GM23248 (cell line): Measurements from ENCODE around the gene DAG1. TPM values are rescaled to one million over a fixed set of nuclear protein-coding genes. Genes with fewer than 3 reads are reported as not detected.
A peak's percentile ranks its signal among the peaks of the same experiment; 100 is the strongest.

ENCODE experiments used
- DNase-seq: peaks from one replicate; pipeline ENCODE4 v3.0.0-alpha.2; 2015
- H2AFZ ChIP-seq: fragments of 200-600 bp; sonication (generic); 2 replicates; pipeline ENCODE4 v1.6.1; 2016; ENCODE audit warnings: antibody characterized with exemption
- H3F3A ChIP-seq: fragments of 200-600 bp; sonication (generic); 2 replicates; pipeline ENCODE4 v1.6.1; 2016; ENCODE audit warnings: mild to moderate bottlenecking, antibody characterized with exemption, mixed run types; ENCODE audit not compliant: insufficient read depth
- H3K27ac ChIP-seq: fragments of 200-600 bp; sonication (generic); 2 replicates; pipeline ENCODE4 v1.5.1; 2016; ENCODE audit warnings: mild to moderate bottlenecking
- H3K27me3 ChIP-seq: fragments of 200-600 bp; sonication (generic); replicated peaks from 2 replicates; pipeline ENCODE4 v1.6.1; 2016; ENCODE audit warnings: mild to moderate bottlenecking; ENCODE audit not compliant: insufficient read depth
- H3K36me3 ChIP-seq: fragments of 200-600 bp; sonication (generic); 2 replicates; pipeline ENCODE4 v1.6.1; 2016; ENCODE audit warnings: low read depth, mild to moderate bottlenecking
- H3K4me1 ChIP-seq: fragments of 200-600 bp; sonication (generic); 2 replicates; pipeline ENCODE4 v1.6.1; 2016; ENCODE audit warnings: mild to moderate bottlenecking; ENCODE audit not compliant: insufficient read depth
- H3K4me2 ChIP-seq: fragments of 200-600 bp; sonication (generic); one replicate; pipeline ENCODE4 v1.6.1; 2016; ENCODE audit warnings: mild to moderate bottlenecking; ENCODE audit not compliant: unreplicated experiment
- H3K4me3 ChIP-seq: fragments of 200-600 bp; sonication (generic); 2 replicates; pipeline ENCODE4 v1.5.1; 2016; ENCODE audit warnings: mild to moderate bottlenecking
- H3K79me2 ChIP-seq: fragments of 200-600 bp; sonication (generic); 2 replicates; pipeline ENCODE4 v1.6.1; 2016; ENCODE audit warnings: mild to moderate bottlenecking; ENCODE audit not compliant: insufficient read depth
- H3K9ac ChIP-seq: fragments of 200-600 bp; sonication (generic); 2 replicates; pipeline ENCODE4 v1.6.1; 2016; ENCODE audit warnings: mild to moderate bottlenecking
- H3K9me2 ChIP-seq: fragments of 200-600 bp; sonication (generic); 2 replicates; pipeline ENCODE4 v1.6.1; 2016; ENCODE audit warnings: mixed run types, mild to moderate bottlenecking, moderate library complexity; ENCODE audit not compliant: insufficient read depth
- H3K9me3 ChIP-seq: fragments of 200-600 bp; sonication (generic); one replicate; pipeline ENCODE4 v1.6.1; 2017; ENCODE audit warnings: low read depth
- H4K20me1 ChIP-seq: fragments of 200-600 bp; sonication (generic); 2 replicates; pipeline ENCODE4 v1.6.0; 2016; ENCODE audit not compliant: insufficient read depth
- EZH2 ChIP-seq: fragments of 200-600 bp; sonication (generic); IDR thresholded peaks from 2 replicates; pipeline ENCODE4 v1.6.1; 2018; ENCODE audit warnings: antibody characterized with exemption, mild to moderate bottlenecking; ENCODE audit not compliant: insufficient read depth, poor library complexity, severe bottlenecking
- EZH2phosphoT487 ChIP-seq: fragments of 200-600 bp; sonication (generic); IDR thresholded peaks from 2 replicates; pipeline ENCODE4 v1.6.1; 2018; ENCODE audit warnings: antibody characterized with exemption, moderate library complexity, mild to moderate bottlenecking, low read depth; ENCODE audit not compliant: insufficient read depth
- WGBS, 2 experiments: methylation state at CpG; one replicate each; pipeline ENCODE4 v1.1.6; 2015 to 2017; ENCODE audit warnings: low lambda C conversion rate in 2 of 2, low coverage in 1 of 2; ENCODE audit errors: missing lambda C conversion rate in 2 of 2; 5-methylcytosine and 5-hydroxymethylcytosine counted together
- in situ Hi-C: fragments of 300-500 bp; cut with MboI; formaldehyde crosslinking; loops from 2 replicates; pipeline ENCODE4 v1.15.0; 2020
- polyA plus RNA-seq: library from polyadenylated mRNA; unstranded; fragments of >200 nt; fragmentation: Nextera tagmentation; extraction: Ambion mirVana; gene quantifications from 2 replicates; pipeline ENCODE4 v1.2.1, GENCODE V29; 2016
- total RNA-seq: library from RNA; depleted of rRNA; stranded (reverse); fragments of >200 nt; shearing (Covaris generic); gene quantifications from 2 replicates; pipeline ENCODE4 v1.2.3, GENCODE V29; 2014

Gene DAG1
- total and polyA plus RNA-seq, 2 experiments from 2014 or later, result 43.0 to 90.2 TPM

GRCh38 chr3:49465270-49466034 lies 4.6 kb upstream of the DAG1 start:
- no peak overlapping the region for H3K4me3 ChIP-seq
- TF ChIP-seq EZH2phosphoT487 (no peak), EZH2 (no peak)
- H3K27ac ChIP-seq, result no peak overlapping the region
- H3K79me2 ChIP-seq, result no peaks in the 10 kb centered on the region
- no peaks in the 10 kb centered on the region for H3K9me3 ChIP-seq
- WGBS, 2 experiments, result 81 to 83% methylated on average over 18 of the region's 18 CpGs
- peaks cover 27% of the 10 kb centered on the region for H3K4me1 ChIP-seq
- no peaks in the 10 kb centered on the region for H3K36me3 ChIP-seq
- no peak overlapping the region for H3K9ac ChIP-seq
- no peak overlapping the region for H3K4me2 ChIP-seq
- H3K27me3 ChIP-seq, result no peaks in the 10 kb centered on the region
- H3F3A ChIP-seq, result peaks cover 14% of the 10 kb centered on the region
- H2AFZ ChIP-seq, result no peak overlapping the region; the same call in 1 of the 2 replicates
- no peaks in the 10 kb centered on the region for H4K20me1 ChIP-seq
- in situ Hi-C loops, result no loop called here
- H3K9me2 ChIP-seq, result no peaks in the 10 kb centered on the region
- DNase-seq, result no peak

DNA sequence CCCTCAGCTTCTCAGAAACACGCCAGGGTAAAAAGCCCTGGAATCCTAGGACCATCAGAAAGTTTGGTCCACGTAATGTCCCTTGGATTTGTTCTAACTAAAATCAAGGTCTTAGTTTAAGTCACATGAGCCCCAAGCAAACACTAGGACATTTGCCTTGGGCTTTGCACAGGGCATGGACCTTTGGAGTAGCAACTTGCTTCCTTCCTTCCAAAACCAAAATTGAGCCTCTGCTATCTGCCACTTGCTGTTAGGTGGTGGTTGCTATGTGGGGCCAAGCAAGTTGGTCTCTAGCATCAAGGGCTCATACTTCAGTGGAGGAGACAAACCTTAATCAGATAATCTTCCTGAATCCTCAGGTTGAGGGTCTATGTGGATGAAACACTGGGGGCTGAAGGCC lies 4.0 kb upstream of the DAG1 start:
- no peak overlapping the region for H3K4me3 ChIP-seq
- H4K20me1 ChIP-seq, result no peaks in the 10 kb centered on the region
- H3K36me3 ChIP-seq, result no peaks in the 10 kb centered on the region
- no peak for DNase-seq
- H3K4me2 ChIP-seq, result no peak overlapping the region
- H3K27ac ChIP-seq, result no peak overlapping the region
- H3K9me3 ChIP-seq, result no peaks in the 10 kb centered on the region
- in situ Hi-C loops, result no loop called here
- H3K9ac ChIP-seq, result no peak overlapping the region
- H3K9me2 ChIP-seq, result no peaks in the 10 kb centered on the region
- H3F3A ChIP-seq, result peaks cover 20% of the 10 kb centered on the region
- H3K4me1 ChIP-seq, result peaks cover 27% of the 10 kb centered on the region
- 73 to 89% methylated on average over 2 of the region's 2 CpGs for WGBS, 2 experiments
- H2AFZ ChIP-seq, result no peak overlapping the region; the same call in 1 of the 2 replicates
- H3K79me2 ChIP-seq, result peaks cover 3% of the 10 kb centered on the region
- no peaks in the 10 kb centered on the region for H3K27me3 ChIP-seq
- TF ChIP-seq EZH2phosphoT487 (no peak), EZH2 (no peak)

GRCh38 chr3:49469037-49469935 lies 781 bp upstream of the DAG1 start:
- in situ Hi-C loops, result no loop called here

GRCh38 chr3:49470714-49471420 lies 800 bp downstream of the DAG1 start:
- H2AFZ ChIP-seq, result peak overlapping the region; percentile 78
- H3K9ac ChIP-seq, result peak overlapping the region; percentile 83
- in situ Hi-C loops, result no loop called here
- H3K4me1 ChIP-seq, result peaks cover 21% of the 10 kb centered on the region
- H3K9me2 ChIP-seq, result no peaks in the 10 kb centered on the region
- H3K27me3 ChIP-seq, result no peaks in the 10 kb centered on the region
- TF ChIP-seq EZH2, result no peak
- no peak for TF ChIP-seq EZH2phosphoT487
- no peaks in the 10 kb centered on the region for H3K36me3 ChIP-seq
- H3K9me3 ChIP-seq, result no peaks in the 10 kb centered on the region
- 3% methylated on average over 19 to 23 of the region's 23 CpGs for WGBS, 2 experiments
- H3K4me2 ChIP-seq, result peak overlapping the region; percentile 88
- peaks cover 51% of the 10 kb centered on the region for H3K79me2 ChIP-seq
- H3K27ac ChIP-seq, result peak overlapping the region; percentile 75
- DNase-seq, result peak; percentile 48
- peaks cover 31% of the 10 kb centered on the region for H3F3A ChIP-seq
- no peaks in the 10 kb centered on the region for H4K20me1 ChIP-seq
- peak overlapping the region; percentile 77 for H3K4me3 ChIP-seq

More at GRCh38 chr3:49469037-49469935, 781 bp upstream of the DAG1 start:
- Histone ChIP-seq H3K27ac (peak overlapping the region; percentile 96), H3K4me3 (peak overlapping the region; percentile 73), H3K4me1 (peaks cover 21% of the 10 kb centered on the region), H2AFZ (peak overlapping the region; percentile 82), H3K4me2 (peak overlapping the region; percentile 95), H4K20me1 (no peaks in the 10 kb centered on the region), H3K9me3 (no peaks in the 10 kb centered on the region), H3K36me3 (no peaks in the 10 kb centered on the region), H3K27me3 (no peaks in the 10 kb centered on the region), H3F3A (peaks cover 31% of the 10 kb centered on the region), H3K79me2 (peaks cover 35% of the 10 kb centered on the region), H3K9me2 (no peaks in the 10 kb centered on the region), H3K9ac (peak overlapping the region; percentile 85)
- TF ChIP-seq EZH2phosphoT487, result no peak
- TF ChIP-seq EZH2, result no peak
- 3% methylated on average over 23 of the region's 23 CpGs for WGBS, 2 experiments
- DNase-seq, result peak; percentile 93
